PC-3 (cell line): ENCODE data around the gene SPAM1.

Source experiments
- CTCF ChIP-seq: fragments of 300-600 bp; sonication (generic); conservative IDR thresholded peaks from 2 replicates; pipeline ENCODE4 v1.5.1; 2017; ENCODE audit warnings: antibody characterized with exemption, low read depth, mild to moderate bottlenecking, low read length
- EZH2 ChIP-seq: fragments of 300-600 bp; sonication (generic); IDR thresholded peaks from one replicate; pipeline ENCODE4 v1.6.1; 2017; ENCODE audit warnings: antibody characterized with exemption, mild to moderate bottlenecking, low read length; ENCODE audit not compliant: unreplicated experiment
- EZH2phosphoT487 ChIP-seq: fragments of 300-600 bp; sonication (generic); IDR thresholded peaks from 2 replicates; pipeline ENCODE4 v1.6.1; 2018; ENCODE audit warnings: mild to moderate bottlenecking, antibody characterized with exemption, low read length, borderline replicate concordance

DNA sequence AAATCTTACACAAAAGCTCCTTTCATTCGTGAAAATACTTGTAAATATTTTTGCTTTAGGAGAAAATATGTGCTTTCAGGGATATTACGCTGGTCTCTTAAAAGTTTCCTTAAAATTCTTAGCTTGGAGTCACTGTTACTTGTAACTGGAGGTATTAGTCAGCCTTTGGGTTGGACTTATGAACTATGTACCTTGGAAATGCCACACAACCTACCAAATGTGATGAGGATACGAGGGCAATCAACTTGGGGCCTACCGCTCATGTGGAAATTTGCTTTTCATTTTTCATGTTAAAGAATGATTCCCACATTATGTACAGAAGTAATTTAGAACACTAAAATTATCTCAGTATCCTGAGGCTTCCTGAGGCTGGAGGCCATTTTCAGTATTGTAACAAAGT, 23.1 kb downstream of the SPAM1 start:
- TF ChIP-seq CTCF, result no peak
- TF ChIP-seq EZH2, result no peak
- no peak for TF ChIP-seq EZH2phosphoT487
